IPS-20b (cell line): ENCODE data around the gene ULK4.
"Not testable (repeated sequence)": the region's sequence is repeated elsewhere in the genome, so short reads cannot be mapped to it uniquely, and the experiment has no call there.

Experiments used
- H3K27ac ChIP-seq: one replicate; pipeline ENCODE4 v1.5.1; 2013; ENCODE audit warnings: low read length
- H3K27me3 ChIP-seq: 2 replicates; pipeline ENCODE4 v1.6.1; 2013; ENCODE audit warnings: mild to moderate bottlenecking, low read length, inconsistent platforms; ENCODE audit not compliant: insufficient read depth
- H3K36me3 ChIP-seq: 2 replicates; pipeline ENCODE4 v1.6.1; 2013; ENCODE audit warnings: low read depth, mild to moderate bottlenecking, inconsistent platforms, low read length, moderate library complexity; ENCODE audit not compliant: insufficient read depth
- H3K4me1 ChIP-seq: 2 replicates; pipeline ENCODE4 v1.6.1; 2013; ENCODE audit warnings: mild to moderate bottlenecking, control low read depth, inconsistent platforms, low read length, moderate library complexity; ENCODE audit not compliant: insufficient read depth
- H3K4me3 ChIP-seq: 2 replicates; pipeline ENCODE4 v1.5.1; 2013; ENCODE audit warnings: mild to moderate bottlenecking, low read length, inconsistent platforms
- H3K9ac ChIP-seq: 2 replicates; pipeline ENCODE4 v1.6.1; 2013; ENCODE audit warnings: low read depth, mild to moderate bottlenecking, inconsistent platforms, low read length, moderate library complexity
- H3K9me3 ChIP-seq: 2 replicates; pipeline ENCODE4 v1.6.1; 2013; ENCODE audit warnings: mild to moderate bottlenecking, low read depth, low read length, inconsistent platforms; ENCODE audit not compliant: insufficient read depth

ULK4 gene

DNA sequence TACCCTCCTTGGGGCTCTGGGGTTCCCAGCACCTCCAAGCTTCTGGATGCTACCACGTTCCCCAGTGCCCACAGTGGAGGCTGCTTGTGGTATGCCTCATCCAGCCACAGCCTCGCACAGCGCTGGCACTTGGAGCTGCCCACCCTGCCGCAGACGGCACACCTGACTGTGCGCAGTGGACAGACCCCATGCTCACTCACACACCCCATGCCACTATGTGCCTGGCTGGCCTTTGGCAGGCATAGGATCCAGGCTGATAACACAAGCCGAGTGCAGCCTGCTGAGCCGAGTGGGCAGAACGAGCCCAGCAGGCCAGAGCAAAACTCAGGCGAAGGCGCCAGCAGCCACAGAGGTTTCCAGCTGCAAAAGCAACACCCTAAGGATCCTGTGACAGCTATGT, 311.5 kb downstream of the ULK4 start:
- Histone ChIP-seq H3K27ac (no peak overlapping the region), H3K4me1 (0 out of 2 replicates have a peak, but pooled peaks cover 10% of the 10 kb centered on the region), H3K27me3 (no peaks in the 10 kb centered on the region), H3K9ac (no peak overlapping the region), H3K36me3 (no peaks in the 10 kb centered on the region), H3K9me3 (peaks cover 19% of the 10 kb centered on the region), H3K4me3 (no peak overlapping the region)

DNA sequence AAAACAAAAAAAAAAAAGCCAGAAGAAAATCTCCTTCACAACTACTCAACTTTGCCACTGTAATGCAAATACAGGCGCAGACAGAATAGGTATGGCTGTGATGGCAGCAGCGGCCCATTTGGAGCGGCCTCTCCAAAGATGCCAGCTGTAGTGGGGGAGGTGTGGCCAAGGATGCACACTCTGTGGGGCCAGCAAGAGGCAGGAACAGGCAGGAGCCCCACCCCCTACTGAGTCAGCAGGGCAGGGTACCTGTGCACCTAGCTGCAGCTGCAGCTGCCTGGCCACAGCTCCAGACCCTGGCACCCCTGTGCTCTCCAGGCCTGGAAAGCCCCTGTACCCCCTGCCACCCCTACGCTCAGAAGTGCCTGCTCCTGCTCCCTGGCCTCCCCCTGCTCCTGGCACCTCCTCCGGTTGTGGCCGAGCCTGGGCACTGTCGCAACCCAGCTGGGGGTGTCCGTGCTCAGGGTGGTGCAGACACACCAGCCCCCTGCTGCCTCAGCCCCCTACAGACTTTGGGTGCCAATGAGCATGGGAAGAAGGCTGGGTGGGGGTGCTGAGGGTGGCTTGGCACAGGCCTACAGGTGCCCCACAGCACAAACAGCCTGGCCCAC, 312.7 kb downstream of the ULK4 start:
- Histone ChIP-seq H3K9ac (no peak overlapping the region), H3K36me3 (no peaks in the 10 kb centered on the region), H3K4me3 (no peak overlapping the region), H3K4me1 (0 out of 2 replicates have a peak, but pooled peaks cover 10% of the 10 kb centered on the region), H3K27me3 (no peaks in the 10 kb centered on the region), H3K9me3 (peaks cover 19% of the 10 kb centered on the region), H3K27ac (no peak overlapping the region)

DNA sequence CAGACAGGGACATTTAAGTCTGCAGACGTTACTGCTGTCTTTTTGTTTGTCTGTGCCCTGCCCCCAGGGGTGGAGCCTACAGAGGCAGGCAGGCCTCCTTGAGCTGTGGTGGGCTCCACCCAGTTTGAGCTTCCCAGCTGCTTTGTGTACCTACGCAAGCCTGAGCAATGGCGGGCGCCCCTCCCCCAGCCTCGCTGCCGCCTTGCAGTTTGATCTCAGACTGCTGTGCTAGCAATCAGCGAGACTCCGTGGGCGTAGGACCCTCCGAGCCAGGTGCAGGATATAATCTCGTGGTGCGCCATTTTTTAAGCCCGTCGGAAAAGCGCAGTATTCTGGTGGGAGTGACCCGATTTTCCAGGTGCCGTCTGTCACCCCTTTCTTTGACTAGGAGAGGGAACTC, 314.2 kb downstream of the ULK4 start:
- not testable (repeated sequence) for H3K4me3 ChIP-seq, H3K27ac ChIP-seq, H3K36me3 ChIP-seq, H3K4me1 ChIP-seq, H3K9ac ChIP-seq, H3K27me3 ChIP-seq
- peaks cover 19% of the 10 kb centered on the region for H3K9me3 ChIP-seq

DNA sequence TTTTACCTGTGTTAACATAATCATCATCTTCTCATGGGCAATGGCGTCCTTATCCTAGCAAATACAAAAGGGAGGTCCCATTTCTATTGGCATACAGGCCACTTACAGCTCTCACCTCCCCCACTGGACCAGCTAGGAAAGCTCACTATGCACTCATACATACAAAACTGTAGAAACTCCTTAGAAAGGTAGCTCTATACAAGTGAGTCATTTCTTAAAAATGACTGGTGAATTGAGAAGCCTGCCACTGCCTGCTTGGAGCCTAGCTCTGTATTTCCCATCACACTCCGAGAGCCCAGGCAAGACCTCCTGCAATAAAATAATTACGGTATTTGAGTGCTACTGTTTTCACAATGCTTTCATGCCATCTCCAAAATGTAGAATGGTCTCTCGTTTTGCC, 321.8 kb downstream of the ULK4 start:
- no peaks in the 10 kb centered on the region for H3K36me3 ChIP-seq
- no peak overlapping the region for H3K27ac ChIP-seq

GRCh38 chr3:41638381-41638780, 323.5 kb downstream of the ULK4 start:
- H3K27me3 ChIP-seq: no peaks in the 10 kb centered on the region
- H3K4me1 ChIP-seq: no peaks in the 10 kb centered on the region
- no peak overlapping the region for H3K4me3 ChIP-seq
- H3K9me3 ChIP-seq: no peaks in the 10 kb centered on the region
- no peak overlapping the region for H3K27ac ChIP-seq
- no peak overlapping the region for H3K9ac ChIP-seq
- no peaks in the 10 kb centered on the region for H3K36me3 ChIP-seq

More for the DNA sequence above, 321.8 kb downstream of the ULK4 start:
- no peaks in the 10 kb centered on the region for H3K4me1 ChIP-seq
- H3K27me3 ChIP-seq: no peaks in the 10 kb centered on the region
- H3K9ac ChIP-seq: no peak overlapping the region
- no peak overlapping the region for H3K4me3 ChIP-seq
- no peaks in the 10 kb centered on the region for H3K9me3 ChIP-seq

DNA sequence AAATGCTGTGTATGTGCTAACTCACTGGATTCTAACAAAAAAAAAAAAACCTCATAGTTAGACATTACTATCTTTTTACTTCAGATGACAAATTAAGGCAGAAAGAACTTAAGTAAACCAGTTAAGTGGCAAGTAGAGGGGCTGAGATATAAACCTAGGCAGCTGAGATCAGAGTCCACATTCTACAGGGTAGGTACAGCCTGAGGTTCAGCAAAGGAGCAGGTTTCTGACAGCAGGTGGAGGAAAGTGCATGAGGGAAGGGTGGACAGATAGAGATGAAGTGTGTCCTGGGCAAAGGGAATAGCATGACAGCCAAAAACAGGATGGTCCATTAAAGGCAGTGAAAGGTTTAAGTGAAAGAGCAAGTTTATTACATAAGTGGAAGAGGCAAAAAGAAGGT, 329.2 kb downstream of the ULK4 start:
- no peak overlapping the region for H3K27ac ChIP-seq
- H3K4me3 ChIP-seq: no peak overlapping the region
- no peaks in the 10 kb centered on the region for H3K36me3 ChIP-seq
- no peak overlapping the region for H3K9ac ChIP-seq
- H3K4me1 ChIP-seq: peaks cover 7% of the 10 kb centered on the region
- no peaks in the 10 kb centered on the region for H3K9me3 ChIP-seq
- no peaks in the 10 kb centered on the region for H3K27me3 ChIP-seq

DNA sequence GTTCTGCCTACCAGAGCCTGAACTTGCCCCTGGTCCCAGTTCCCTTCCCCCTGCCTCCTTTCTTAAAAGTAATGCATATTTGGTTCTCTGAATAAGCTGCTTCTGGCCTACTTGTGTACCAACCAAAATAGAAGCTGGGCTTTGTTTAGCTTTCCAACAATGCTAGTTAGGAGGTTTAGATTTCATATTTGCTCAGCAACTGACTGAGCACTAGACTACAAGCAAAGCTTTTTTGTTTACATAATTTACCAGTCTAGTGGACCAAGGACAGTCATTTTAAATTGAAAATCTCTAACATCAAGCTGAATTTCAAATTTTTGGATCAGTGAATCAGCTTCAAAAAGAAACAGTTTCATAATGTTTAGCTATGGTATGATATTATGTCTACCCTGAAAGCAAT, 331.2 kb downstream of the ULK4 start:
- no peaks in the 10 kb centered on the region for H3K27me3 ChIP-seq
- H3K9me3 ChIP-seq: no peaks in the 10 kb centered on the region
- peaks cover 7% of the 10 kb centered on the region for H3K4me1 ChIP-seq

GRCh38 chr3:41629986-41630385, 331.9 kb downstream of the ULK4 start:
- no peaks in the 10 kb centered on the region for H3K9me3 ChIP-seq
- H3K36me3 ChIP-seq: no peaks in the 10 kb centered on the region
- no peak overlapping the region for H3K4me3 ChIP-seq
- H3K9ac ChIP-seq: no peak overlapping the region
- H3K27ac ChIP-seq: no peak overlapping the region
- peaks cover 7% of the 10 kb centered on the region for H3K4me1 ChIP-seq
- no peaks in the 10 kb centered on the region for H3K27me3 ChIP-seq

More for the DNA sequence above, 331.2 kb downstream of the ULK4 start:
- Histone ChIP-seq H3K27ac (no peak overlapping the region), H3K4me3 (no peak overlapping the region), H3K9ac (no peak overlapping the region), H3K36me3 (no peaks in the 10 kb centered on the region)

- Histone ChIP-seq H3K9ac (no peak overlapping the region), H3K4me3 (no peak overlapping the region), H3K9me3 (no peaks in the 10 kb centered on the region), H3K27ac (peak overlapping the region; percentile 37), H3K27me3 (no peaks in the 10 kb centered on the region), H3K36me3 (no peaks in the 10 kb centered on the region), H3K4me1 (peaks cover 7% of the 10 kb centered on the region)
Observed at GRCh38 chr3:41629072-41629471, 332.8 kb downstream of the ULK4 start.

GRCh38 chr3:41627477-41628087, 334.3 kb downstream of the ULK4 start:
- Histone ChIP-seq H3K4me1 (peaks cover 7% of the 10 kb centered on the region), H3K27ac (no peak overlapping the region), H3K9ac (no peak overlapping the region), H3K9me3 (no peaks in the 10 kb centered on the region), H3K4me3 (no peak overlapping the region), H3K36me3 (no peaks in the 10 kb centered on the region), H3K27me3 (no peaks in the 10 kb centered on the region)

DNA sequence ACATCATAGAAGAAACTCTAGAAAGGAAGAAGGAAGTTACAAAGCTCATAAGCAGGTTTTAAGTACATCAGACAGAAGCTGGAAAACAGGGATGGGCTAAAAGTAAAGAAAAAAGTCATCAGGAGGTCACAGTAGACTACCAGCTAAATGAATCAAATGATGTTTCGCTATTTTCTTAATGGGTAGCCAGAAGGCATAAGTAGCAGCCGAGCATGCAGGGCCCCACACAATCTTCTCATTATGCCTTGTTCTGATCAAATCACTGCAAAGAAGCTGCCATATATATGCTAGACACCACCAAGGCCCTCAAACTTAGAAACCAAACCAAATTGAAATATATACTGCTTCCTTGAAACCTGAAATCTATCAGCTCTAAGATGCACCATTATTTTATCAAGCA, 349.1 kb downstream of the ULK4 start:
- no peaks in the 10 kb centered on the region for H3K36me3 ChIP-seq
- H3K9me3 ChIP-seq: no peaks in the 10 kb centered on the region
- H3K27me3 ChIP-seq: no peaks in the 10 kb centered on the region
- no peak overlapping the region for H3K27ac ChIP-seq
- H3K4me1 ChIP-seq: no peaks in the 10 kb centered on the region
- H3K9ac ChIP-seq: no peak overlapping the region
- no peak overlapping the region for H3K4me3 ChIP-seq

- no peak overlapping the region for H3K9ac ChIP-seq
- H3K27me3 ChIP-seq: no peaks in the 10 kb centered on the region
- no peaks in the 10 kb centered on the region for H3K9me3 ChIP-seq
- H3K27ac ChIP-seq: no peak overlapping the region
- no peaks in the 10 kb centered on the region for H3K4me1 ChIP-seq
- H3K4me3 ChIP-seq: no peak overlapping the region
- no peaks in the 10 kb centered on the region for H3K36me3 ChIP-seq
Observed at GRCh38 chr3:41611008-41611407, 350.9 kb downstream of the ULK4 start.
